IMR-90 (cell line): ENCODE data around the gene CLASP1. TPM values are rescaled to one million over a fixed set of nuclear protein-coding genes. Genes with fewer than 3 reads are reported as not detected.
"Not testable (repeated sequence)": the region's sequence is repeated elsewhere in the genome, so short reads cannot be mapped to it uniquely, and the experiment has no call there.

Source experiments
- ATAC-seq: fragments of 200-7000 bp; cut with Tn5 transposase; 2 replicates; pipeline ENCODE4 v1.9.1; 2020; ENCODE audit warnings: low read depth, mild to moderate bottlenecking, moderate library complexity
- BruUV-seq: library from RNA; stranded (reverse); fragments of 400-500 nt; replicated peaks from 2 replicates; lab custom pipeline; 2021; lab: Mats Ljungman, UMichigan
- CTCF ChIA-PET: fragments of 300-600 bp; formaldehyde crosslinking; extraction: SDS; loops from one replicate; lab custom pipeline; 2021; ENCODE audit warnings: antibody characterized with exemption; lab: Yijun Ruan, JAX
- POLR2A ChIA-PET: fragments of 300-600 bp; sonication (Branson Sonifier 250); formaldehyde crosslinking; loops from one replicate; lab custom pipeline; 2022; ENCODE audit warnings: antibody characterized with exemption; ENCODE audit not compliant: unreplicated experiment; lab: Charles Lee
- DNase-seq: peaks from one replicate; pipeline ENCODE4 v3.0.0; 2013
- H2AFZ ChIP-seq: replicated peaks from 2 replicates; pipeline ENCODE3; 2013; ENCODE audit warnings: low read length, mild to moderate bottlenecking; ENCODE audit not compliant: poor library complexity
- H2AK5ac ChIP-seq: 2 replicates; pipeline ENCODE4 v1.6.1; 2013; ENCODE audit warnings: low read depth, low read length, inconsistent platforms
- H2AK9ac ChIP-seq: replicated peaks from 2 replicates; pipeline ENCODE3; 2013; ENCODE audit warnings: mild to moderate bottlenecking, low read depth, low read length, moderate library complexity; ENCODE audit not compliant: poor library complexity
- H2BK120ac ChIP-seq: 2 replicates; pipeline ENCODE4 v1.6.1; 2013; ENCODE audit warnings: low read depth, low read length, inconsistent platforms
- H2BK15ac ChIP-seq: 3 replicates; pipeline ENCODE4 v1.6.1; 2013; ENCODE audit warnings: low read depth, low read length, inconsistent platforms
- H2BK20ac ChIP-seq: 2 replicates; pipeline ENCODE4 v1.6.1; 2013; ENCODE audit warnings: low read depth, mild to moderate bottlenecking, inconsistent platforms, low read length, moderate library complexity
- H2BK5ac ChIP-seq: 2 replicates; pipeline ENCODE4 v1.6.1; 2013; ENCODE audit warnings: mild to moderate bottlenecking, low read depth, low read length, inconsistent platforms; ENCODE audit not compliant: poor library complexity, severe bottlenecking
- H3K14ac ChIP-seq: replicated peaks from 2 replicates; pipeline ENCODE4 v1.6.1; 2013; ENCODE audit warnings: low read depth, low read length, inconsistent platforms
- H3K18ac ChIP-seq: 2 replicates; pipeline ENCODE4 v1.6.1; 2013; ENCODE audit warnings: low read depth, low read length, control low read depth
- H3K23ac ChIP-seq: 2 replicates; pipeline ENCODE4 v1.6.1; 2013; ENCODE audit warnings: low read depth, low read length, inconsistent platforms
- H3K27ac ChIP-seq: 2 replicates; pipeline ENCODE4 v1.5.1; 2013; ENCODE audit warnings: mild to moderate bottlenecking, control low read depth, low read length; ENCODE audit not compliant: insufficient read depth
- H3K27me3 ChIP-seq: 2 replicates; pipeline ENCODE4 v1.6.1; 2013; ENCODE audit warnings: low read length; ENCODE audit not compliant: control insufficient read depth, insufficient read depth
- H3K36me3 ChIP-seq: 2 replicates; pipeline ENCODE4 v1.6.1; 2013; ENCODE audit warnings: low read length, mixed read lengths; ENCODE audit not compliant: control insufficient read depth, insufficient read depth
- H3K4ac ChIP-seq: 2 replicates; pipeline ENCODE4 v1.6.1; 2013; ENCODE audit warnings: low read depth, low read length, inconsistent platforms
- H3K4me1 ChIP-seq: 2 replicates; pipeline ENCODE4 v1.6.1; 2013; ENCODE audit warnings: low read length, mixed read lengths; ENCODE audit not compliant: control insufficient read depth, insufficient read depth
- H3K4me2 ChIP-seq: 2 replicates; pipeline ENCODE4 v1.6.1; 2013; ENCODE audit warnings: low read depth, mild to moderate bottlenecking, control low read depth, low read length, moderate library complexity
- H3K4me3 ChIP-seq: 2 replicates; pipeline ENCODE4 v1.5.1; 2013; ENCODE audit warnings: low read depth, mild to moderate bottlenecking, control low read depth, low read length, moderate library complexity; ENCODE audit not compliant: insufficient read depth
- H3K56ac ChIP-seq: 2 replicates; pipeline ENCODE4 v1.6.1; 2013; ENCODE audit warnings: low read length, inconsistent platforms; ENCODE audit not compliant: insufficient read depth; ENCODE audit errors: extremely low read depth
- H3K79me1 ChIP-seq, 2 experiments: 2 replicates each; pipeline ENCODE4 v1.6.1; 2013; ENCODE audit warnings: low read length in 2 of 2, inconsistent platforms in 1 of 2, low read depth in 1 of 2
- H3K9ac ChIP-seq: 2 replicates; pipeline ENCODE4 v1.6.1; 2013; ENCODE audit warnings: low read depth, low read length, control low read depth
- H3K9me1 ChIP-seq: 2 replicates; pipeline ENCODE4 v1.6.1; 2013; ENCODE audit warnings: low read length, inconsistent platforms; ENCODE audit not compliant: insufficient read depth
- H3K9me3 ChIP-seq: 2 replicates; pipeline ENCODE4 v1.6.1; 2013; ENCODE audit warnings: low read length; ENCODE audit not compliant: control insufficient read depth, insufficient read depth
- H4K20me1 ChIP-seq: 2 replicates; pipeline ENCODE4 v1.6.1; 2013; ENCODE audit warnings: low read length, inconsistent platforms; ENCODE audit not compliant: insufficient read depth
- H4K5ac ChIP-seq: 2 replicates; pipeline ENCODE4 v1.6.1; 2013; ENCODE audit warnings: mild to moderate bottlenecking, low read depth, low read length, control low read depth
- H4K8ac ChIP-seq, 2 experiments: 2 replicates each; pipeline ENCODE4 v1.6.1; 2013; ENCODE audit warnings: low read depth in 2 of 2, low read length in 2 of 2, control low read depth in 1 of 2, inconsistent platforms in 1 of 2
- H4K91ac ChIP-seq: 2 replicates; pipeline ENCODE4 v1.6.1; 2013; ENCODE audit warnings: low read depth, low read length, inconsistent platforms; ENCODE audit not compliant: insufficient read depth
- WGBS, 2 experiments: methylation state at CpG; one replicate each; pipeline versions ENCODE4 v1.1.5 to v1.1.7; 2013; ENCODE audit warnings: missing lambda C conversion rate in 2 of 2; ENCODE audit not compliant: insufficient read length in 1 of 2; ENCODE audit errors: extremely low coverage in 2 of 2; 5-methylcytosine and 5-hydroxymethylcytosine counted together
- dilution Hi-C: fragments of 300-500 bp; cut with HindIII; formaldehyde crosslinking; loops from one replicate; pipeline ENCODE4 v1.14.3; 2018; ENCODE audit warnings: low sequenced_read_pairs; ENCODE audit not compliant: unreplicated experiment
- in situ Hi-C: fragments of 300-500 bp; cut with MboI; formaldehyde crosslinking; loops from 3 replicates; pipeline ENCODE4 v1.14.3; 2019; ENCODE audit warnings: low sequenced_read_pairs, inconsistent platforms, mixed read lengths
- intact Hi-C: fragments of 100-400 bp; cut with micrococcal nuclease; formaldehyde crosslinking; loops from 2 replicates; pipeline ENCODE4 v1.10.0; 2022
- polyA plus RNA-seq, 3 experiments: library from polyadenylated mRNA; depleted of rRNA; stranded (reverse); fragments of >200 nt; gene quantifications; 2 replicates each; pipeline ENCODE4 v1.2.3, GENCODE V29; 2012; ENCODE audit warnings: low replicate concordance in 1 of 3
- total RNA-seq: library from RNA; depleted of rRNA; stranded (reverse); fragments of >200 nt; gene quantifications from 2 replicates; pipeline ENCODE4 v1.2.3, GENCODE V29; 2012

Gene CLASP1
- total and polyA plus RNA-seq, 2 of the 4 experiments (the other 2 are of a cell fraction), result 12.3 to 33.7 TPM

DNA sequence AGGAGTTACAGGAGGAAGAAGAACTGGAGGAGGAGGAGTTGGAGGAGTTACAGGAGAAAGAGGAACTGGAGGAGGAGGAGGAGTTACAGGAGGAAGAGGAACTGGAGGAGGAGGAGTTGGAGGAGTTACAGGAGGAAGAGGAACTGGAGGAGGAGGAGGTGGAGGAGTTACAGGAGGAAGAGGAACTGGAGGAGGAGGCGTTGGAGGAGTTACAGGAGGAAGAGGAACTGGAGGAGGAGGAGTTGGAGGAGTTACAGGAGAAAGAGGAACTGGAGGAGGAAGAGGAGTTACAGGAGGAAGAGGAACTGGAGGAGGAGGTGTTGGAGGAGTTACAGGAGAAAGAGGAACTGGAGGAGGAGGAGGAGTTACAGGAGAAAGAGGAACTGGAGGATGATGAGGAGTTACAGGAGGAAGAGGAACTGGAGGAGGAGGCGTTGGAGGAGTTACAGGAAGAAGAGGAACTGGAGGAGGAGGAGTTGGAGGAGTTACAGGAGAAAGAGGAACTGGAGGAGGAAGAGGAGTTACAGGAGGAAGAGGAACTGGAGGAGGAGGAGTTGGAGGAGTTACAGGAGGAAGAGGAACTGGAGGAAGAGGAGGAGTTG, 38.1 kb downstream of the CLASP1 start:
- H3K36me3 ChIP-seq, H2AFZ ChIP-seq, H3K4me3 ChIP-seq, BruUV-seq, H3K9ac ChIP-seq, H3K23ac ChIP-seq, POLR2A ChIA-PET, H4K5ac ChIP-seq, H3K14ac ChIP-seq, H2BK20ac ChIP-seq, ATAC-seq, H3K9me1 ChIP-seq, H3K4me2 ChIP-seq, H3K56ac ChIP-seq, in situ Hi-C loops, H3K9me3 ChIP-seq, H3K4ac ChIP-seq, dilution Hi-C loops, H3K4me1 ChIP-seq, H3K27me3 ChIP-seq, H2AK9ac ChIP-seq, H2BK120ac ChIP-seq, H3K27ac ChIP-seq, H3K18ac ChIP-seq, H2BK15ac ChIP-seq, intact Hi-C loops, CTCF ChIA-PET, DNase-seq, H2AK5ac ChIP-seq, H2BK5ac ChIP-seq, H4K91ac ChIP-seq, H4K8ac ChIP-seq: not testable (repeated sequence)
- peaks cover 19% of the 10 kb centered on the region for H4K20me1 ChIP-seq
- peaks cover 17 to 54% of the 10 kb centered on the region in 2 experiments for H3K79me1 ChIP-seq
- 100% methylated on average over 2 of the region's 2 CpGs; no CpG with 5 or more reads in 1 of the 2 experiments for WGBS, 2 experiments

DNA sequence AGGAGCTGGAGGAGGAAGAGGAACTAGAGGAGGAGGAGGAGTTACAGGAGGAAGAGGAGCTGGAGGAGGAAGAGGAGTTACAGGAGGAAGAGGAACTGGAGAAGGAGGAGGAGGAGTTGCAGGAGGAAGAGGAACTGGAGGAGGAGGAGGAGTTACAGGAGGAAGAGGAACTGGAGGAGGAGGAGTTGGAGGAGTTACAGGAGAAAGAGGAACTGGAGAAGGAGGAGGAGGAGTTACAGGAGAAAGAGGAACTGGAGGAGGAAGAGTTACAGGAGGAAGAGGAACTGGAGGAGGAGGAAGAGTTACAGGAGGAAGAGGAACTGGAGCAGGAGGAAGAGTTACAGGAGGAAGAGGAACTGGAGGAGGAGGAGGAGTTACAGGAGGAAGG, 38.8 kb downstream of the CLASP1 start:
- H3K9ac ChIP-seq, H3K27ac ChIP-seq, H3K18ac ChIP-seq, H2BK20ac ChIP-seq, H2AFZ ChIP-seq, H2AK9ac ChIP-seq, H3K4ac ChIP-seq, ATAC-seq, H4K5ac ChIP-seq, H3K4me3 ChIP-seq, H3K9me1 ChIP-seq, H2BK120ac ChIP-seq, H3K27me3 ChIP-seq, H3K56ac ChIP-seq, H3K14ac ChIP-seq, DNase-seq, H2BK15ac ChIP-seq, H3K4me1 ChIP-seq, H4K91ac ChIP-seq, H4K8ac ChIP-seq, intact Hi-C loops, BruUV-seq, CTCF ChIA-PET, H3K23ac ChIP-seq, H3K4me2 ChIP-seq, dilution Hi-C loops, H2BK5ac ChIP-seq, in situ Hi-C loops, H3K36me3 ChIP-seq, H2AK5ac ChIP-seq, H3K9me3 ChIP-seq: not testable (repeated sequence)
- POLR2A ChIA-PET, result interaction anchor here (0.7 kb wide), 1 partner anchor 20 kb away, joined by 4 read pairs; no protein-coding TSS in a partner anchor
- Histone ChIP-seq H4K20me1 (peaks cover 24% of the 10 kb centered on the region), H3K79me1 (peaks cover 23 to 55% of the 10 kb centered on the region in 2 experiments)
